Measurements from ENCODE around the gene PRKN. TPM values are rescaled to one million over a fixed set of nuclear protein-coding genes. Genes with fewer than 3 reads are reported as not detected.

The PRKN gene
- total RNA-seq, 2 donors from 2014 or later, result 3.3 to 4.8 TPM

GRCh38 chr6:161663682-161664081 is 1063.9 kb downstream of the PRKN start:
- Mint-ChIP-seq H3K27ac (no peak overlapping the region), H3K4me1 (no peaks in the 10 kb centered on the region), H3K4me3 (no peak overlapping the region), H3K27me3 (ENCODE audit: insufficient read depth) (peaks cover 2% of the 10 kb centered on the region), H3K9me3 (peaks cover 24% of the 10 kb centered on the region), H3K36me3 (ENCODE audit: low read depth) (no peaks in the 10 kb centered on the region)
- H3K9ac ChIP-seq (ENCODE audit: extremely low read depth, low read length, poor library complexity, severe bottlenecking), result no peak overlapping the region
- H3K4me1 ChIP-seq (ENCODE audit: control insufficient read depth, insufficient read depth, low read length), result no peaks in the 10 kb centered on the region
- 81 to 96% methylated on average over 4 to 8 of the region's 8 CpGs for WGBS, 2 experiments (ENCODE audit: insufficient coverage in 1 of 2, insufficient read length in 1 of 2)
- H3K27ac ChIP-seq (ENCODE audit: low read depth, low read length), result no peak overlapping the region
- H3K27me3 ChIP-seq (ENCODE audit: control insufficient read depth, insufficient read depth, low read length, poor library complexity, severe bottlenecking), result no peaks in the 10 kb centered on the region
- DNase-seq, result no peak
- H3K9me3 ChIP-seq (ENCODE audit: control insufficient read depth, low read length), result peaks cover 10% of the 10 kb centered on the region
- H3K36me3 ChIP-seq (ENCODE audit: control insufficient read depth, insufficient read depth, low read length), result no peaks in the 10 kb centered on the region
- H3K4me3 ChIP-seq (ENCODE audit: low read length), result no peak overlapping the region
- TF ChIP-seq, protein P1, sequence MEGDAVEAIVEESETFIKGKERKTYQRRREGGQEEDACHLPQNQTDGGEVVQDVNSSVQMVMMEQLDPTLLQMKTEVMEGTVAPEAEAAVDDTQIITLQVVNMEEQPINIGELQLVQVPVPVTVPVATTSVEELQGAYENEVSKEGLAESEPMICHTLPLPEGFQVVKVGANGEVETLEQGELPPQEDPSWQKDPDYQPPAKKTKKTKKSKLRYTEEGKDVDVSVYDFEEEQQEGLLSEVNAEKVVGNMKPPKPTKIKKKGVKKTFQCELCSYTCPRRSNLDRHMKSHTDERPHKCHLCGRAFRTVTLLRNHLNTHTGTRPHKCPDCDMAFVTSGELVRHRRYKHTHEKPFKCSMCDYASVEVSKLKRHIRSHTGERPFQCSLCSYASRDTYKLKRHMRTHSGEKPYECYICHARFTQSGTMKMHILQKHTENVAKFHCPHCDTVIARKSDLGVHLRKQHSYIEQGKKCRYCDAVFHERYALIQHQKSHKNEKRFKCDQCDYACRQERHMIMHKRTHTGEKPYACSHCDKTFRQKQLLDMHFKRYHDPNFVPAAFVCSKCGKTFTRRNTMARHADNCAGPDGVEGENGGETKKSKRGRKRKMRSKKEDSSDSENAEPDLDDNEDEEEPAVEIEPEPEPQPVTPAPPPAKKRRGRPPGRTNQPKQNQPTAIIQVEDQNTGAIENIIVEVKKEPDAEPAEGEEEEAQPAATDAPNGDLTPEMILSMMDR (conservative IDR thresholded peaks at IDR 0.05), result no peak

- DNase-seq, result no peak
Measured at GRCh38 chr6:161660666-161661571, 1066.6 kb downstream of the PRKN start.

GRCh38 chr6:161658211-161658610 is 1069.4 kb downstream of the PRKN start:
- Mint-ChIP-seq H3K4me3 (no peak overlapping the region), H3K9me3 (peaks cover 14% of the 10 kb centered on the region), H3K36me3 (ENCODE audit: low read depth) (no peaks in the 10 kb centered on the region), H3K27me3 (ENCODE audit: insufficient read depth) (peaks cover 2% of the 10 kb centered on the region), H3K27ac (no peak overlapping the region), H3K4me1 (no peaks in the 10 kb centered on the region)
- no peaks in the 10 kb centered on the region for H3K36me3 ChIP-seq (ENCODE audit: control insufficient read depth, insufficient read depth, low read length)
- no peak overlapping the region for H3K4me3 ChIP-seq (ENCODE audit: low read length)
- H3K9me3 ChIP-seq (ENCODE audit: control insufficient read depth, low read length), result peaks cover 10% of the 10 kb centered on the region
- no peak overlapping the region for H3K27ac ChIP-seq (ENCODE audit: low read depth, low read length)
- H3K4me1 ChIP-seq (ENCODE audit: control insufficient read depth, insufficient read depth, low read length), result no peaks in the 10 kb centered on the region
- H3K27me3 ChIP-seq (ENCODE audit: control insufficient read depth, insufficient read depth, low read length, poor library complexity, severe bottlenecking), result no peaks in the 10 kb centered on the region
- TF ChIP-seq, protein P1 (conservative IDR thresholded peaks at IDR 0.05), result no peak
- H3K9ac ChIP-seq (ENCODE audit: extremely low read depth, low read length, poor library complexity, severe bottlenecking), result no peak overlapping the region
- 95% methylated on average over 4 of the region's 4 CpGs; no CpG with 5 or more reads in 1 of the 2 experiments for WGBS, 2 experiments (ENCODE audit: insufficient coverage in 1 of 2, insufficient read length in 1 of 2)
- no peak for DNase-seq

More at GRCh38 chr6:161660666-161661571, 1066.6 kb downstream of the PRKN start:
- TF ChIP-seq, protein P1 (conservative IDR thresholded peaks at IDR 0.05), result peak; percentile 62
- H3K27ac ChIP-seq (ENCODE audit: low read depth, low read length), result no peak overlapping the region
- H3K36me3 ChIP-seq (ENCODE audit: control insufficient read depth, insufficient read depth, low read length), result no peaks in the 10 kb centered on the region
- Mint-ChIP-seq H3K27ac (no peak overlapping the region), H3K27me3 (ENCODE audit: insufficient read depth) (peaks cover 2% of the 10 kb centered on the region), H3K9me3 (peaks cover 24% of the 10 kb centered on the region), H3K36me3 (ENCODE audit: low read depth) (no peaks in the 10 kb centered on the region), H3K4me3 (no peak overlapping the region), H3K4me1 (no peaks in the 10 kb centered on the region)
- H3K27me3 ChIP-seq (ENCODE audit: control insufficient read depth, insufficient read depth, low read length, poor library complexity, severe bottlenecking), result no peaks in the 10 kb centered on the region
- H3K4me1 ChIP-seq (ENCODE audit: control insufficient read depth, insufficient read depth, low read length), result no peaks in the 10 kb centered on the region
- WGBS, 2 experiments (ENCODE audit: insufficient coverage in 1 of 2, insufficient read length in 1 of 2), result 91 to 96% methylated on average over 7 to 10 of the region's 10 CpGs
- no peak overlapping the region for H3K4me3 ChIP-seq (ENCODE audit: low read length)
- no peak overlapping the region for H3K9ac ChIP-seq (ENCODE audit: extremely low read depth, low read length, poor library complexity, severe bottlenecking)
- H3K9me3 ChIP-seq (ENCODE audit: control insufficient read depth, low read length), result peaks cover 10% of the 10 kb centered on the region

All from endodermal cell (in vitro differentiated cells).